ENCODE measurements around the gene APOBEC3B.
"Not testable (repeated sequence)": the region's sequence is repeated elsewhere in the genome, so short reads cannot be mapped to it uniquely, and the experiment has no call there.

The APOBEC3B gene

GRCh38 chr22:38981992-38982927, at the start of gene APOBEC3B:
Gene APOBEC3B, plus strand, starts transcription at chr22:38982347. Its CDS starts 107 bp downstream, at chr22:38982454.
- peak; percentile 58 for DNase-seq

GRCh38 chr22:38935023-38935422, 47.1 kb upstream of the APOBEC3B start:
- no peak for DNase-seq

- no peak for DNase-seq
Measured at GRCh38 chr22:38935616-38936015, 46.5 kb upstream of the APOBEC3B start.

GRCh38 chr22:38936562-38936961, 45.6 kb upstream of the APOBEC3B start:
- no peak for DNase-seq

- no peak for DNase-seq
Measured at GRCh38 chr22:38937036-38937435, 45.1 kb upstream of the APOBEC3B start.

GRCh38 chr22:38937541-38937940, 44.6 kb upstream of the APOBEC3B start:
- no peak for DNase-seq

- DNase-seq: peak; percentile 5
Measured at GRCh38 chr22:38938221-38938620, 43.9 kb upstream of the APOBEC3B start.

GRCh38 chr22:38938925-38939324, 43.2 kb upstream of the APOBEC3B start:
- DNase-seq: no peak

- no peak for DNase-seq
Measured at GRCh38 chr22:38940811-38941384, 41.2 kb upstream of the APOBEC3B start.

- DNase-seq: peak; percentile 16
Measured at GRCh38 chr22:38941488-38941987, 40.6 kb upstream of the APOBEC3B start.

- DNase-seq: peak; percentile 8
Measured at GRCh38 chr22:38942702-38943101, 39.4 kb upstream of the APOBEC3B start.

- DNase-seq: peak; percentile 8
Measured at GRCh38 chr22:38943201-38943600, 38.9 kb upstream of the APOBEC3B start.

- no peak for DNase-seq
Measured at GRCh38 chr22:38943882-38944281, 38.3 kb upstream of the APOBEC3B start.

GRCh38 chr22:38944653-38945052, 37.5 kb upstream of the APOBEC3B start:
- DNase-seq: peak; percentile 14

- DNase-seq: not testable (repeated sequence)
Measured at GRCh38 chr22:38945706-38946338, 36.3 kb upstream of the APOBEC3B start.

- no peak for DNase-seq
Measured at GRCh38 chr22:38946771-38947170, 35.4 kb upstream of the APOBEC3B start.

GRCh38 chr22:38947321-38948140, 34.6 kb upstream of the APOBEC3B start:
- peak; percentile 9 for DNase-seq

- DNase-seq: peak; percentile 8
Measured at GRCh38 chr22:38948181-38948940, 33.8 kb upstream of the APOBEC3B start.

- no peak for DNase-seq
Measured at GRCh38 chr22:38949889-38950405, 32.2 kb upstream of the APOBEC3B start.

- DNase-seq: peak; percentile 0
Measured at GRCh38 chr22:38950527-38951295, 31.4 kb upstream of the APOBEC3B start.

- DNase-seq: no peak
Measured at GRCh38 chr22:38951734-38952133, 30.4 kb upstream of the APOBEC3B start.
